Stimulated activated CD8-positive, alpha-beta memory T cell treated with anti-CD3 and anti-CD28 coated beads, Interleukin-4, amount 100 ng/mL, for 24 hours (primary cell): ENCODE results near the gene BRD8.
"Not testable (repeated sequence)": the region's sequence is repeated elsewhere in the genome, so short reads cannot be mapped to it uniquely, and the experiment has no call there.

Experiments used
- DNase-seq: peaks from one replicate; pipeline ENCODE4 v3.0.0-alpha.2; 2020; ENCODE audit warnings: low read depth

Gene BRD8

DNA sequence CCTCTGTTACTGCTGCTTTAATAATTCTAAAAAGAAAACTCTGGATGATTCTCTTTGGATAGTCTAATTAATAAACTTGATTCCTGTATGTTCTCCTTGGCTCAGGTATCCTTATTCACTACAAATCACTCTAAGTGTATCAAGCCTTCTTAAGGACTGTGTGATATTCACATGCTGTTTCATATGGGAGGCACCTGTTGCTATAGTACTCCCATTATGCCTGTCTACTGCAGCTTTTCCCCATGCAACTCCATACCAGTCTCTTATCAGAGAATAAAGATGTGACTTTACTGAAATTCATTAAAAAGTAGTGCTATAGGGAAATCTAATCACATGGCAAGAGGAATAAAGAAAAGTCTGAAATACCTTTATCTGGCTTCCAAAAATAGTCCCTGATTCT lies 14.7 kb downstream of the BRD8 start:
- no peak for DNase-seq

DNA sequence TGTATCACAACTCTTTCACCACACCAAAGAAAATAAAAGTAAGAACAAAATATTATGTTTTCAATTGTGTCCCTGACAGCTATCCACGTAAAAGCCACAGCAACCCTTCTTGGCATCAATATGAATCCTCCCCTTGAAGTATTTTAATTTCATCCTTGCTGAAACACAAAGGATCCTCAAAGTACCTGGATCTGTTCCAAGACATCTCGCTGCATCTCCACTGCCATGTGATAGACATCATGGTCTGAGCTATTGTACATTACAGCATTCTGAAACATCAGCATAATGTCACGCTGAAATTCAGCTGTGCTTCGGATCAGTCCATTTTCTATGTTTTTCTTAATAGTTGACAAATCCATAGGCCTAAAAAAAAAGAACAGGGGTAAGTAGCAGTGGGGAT lies 17.7 kb downstream of the BRD8 start:
- no peak for DNase-seq

DNA sequence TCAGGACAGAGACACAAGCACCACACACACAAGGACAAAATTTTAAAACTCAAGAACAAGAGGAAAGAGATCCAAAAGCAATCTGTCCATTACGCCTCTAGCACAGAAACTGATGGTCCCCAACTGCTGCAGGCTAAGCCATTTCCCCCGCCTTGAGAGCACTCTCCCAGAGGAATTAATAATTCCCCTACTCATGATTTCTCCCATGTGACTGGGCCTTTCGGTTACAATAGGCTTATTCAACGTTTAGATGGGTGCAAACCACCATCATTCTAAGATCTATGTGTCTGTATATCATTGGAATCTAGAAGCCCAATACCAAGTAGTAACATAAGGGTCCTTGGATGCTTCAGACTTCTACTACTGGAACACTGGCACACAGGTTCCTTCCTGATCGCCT lies 18.8 kb downstream of the BRD8 start:
- no peak for DNase-seq

DNA sequence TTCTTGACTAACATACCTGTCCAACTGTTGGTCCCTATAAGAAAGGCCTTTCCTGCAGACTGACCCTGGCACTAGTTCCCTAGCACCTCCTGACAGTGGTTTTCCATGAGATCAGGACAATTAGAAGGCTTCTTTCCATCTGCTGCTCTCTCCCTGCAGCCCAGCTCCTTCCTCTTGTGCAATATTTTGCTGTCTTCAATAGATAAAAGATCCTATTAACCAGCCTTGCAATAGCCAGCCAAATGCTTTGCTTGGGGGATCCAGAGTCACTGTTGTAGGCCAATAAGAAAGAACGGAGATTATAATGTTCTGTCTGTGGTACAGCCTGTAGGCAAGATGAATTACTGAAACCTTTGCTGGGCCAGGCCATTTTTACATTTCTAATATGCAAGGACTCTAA lies 20.8 kb downstream of the BRD8 start:
- no peak for DNase-seq

DNA sequence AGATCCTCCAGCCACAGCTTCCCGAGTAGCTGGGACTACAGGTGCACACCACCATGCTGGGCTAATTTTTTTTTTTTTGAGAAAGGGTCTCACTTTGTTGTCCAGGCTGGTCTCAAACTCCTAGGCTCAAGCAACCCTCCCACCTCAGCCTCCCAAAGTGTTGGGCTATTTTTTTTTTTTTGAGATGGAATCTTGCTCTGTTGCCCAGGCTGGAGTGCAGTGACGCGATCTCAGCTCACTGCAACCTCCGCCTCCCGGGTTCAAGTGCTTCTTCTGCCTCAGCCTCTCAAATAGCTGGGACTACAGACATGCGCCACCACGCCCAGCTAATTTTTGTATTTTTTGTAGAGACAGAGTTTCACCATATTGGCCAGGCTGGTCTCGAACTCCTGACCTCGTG lies 22.5 kb downstream of the BRD8 start:
- not testable (repeated sequence) for DNase-seq

DNA sequence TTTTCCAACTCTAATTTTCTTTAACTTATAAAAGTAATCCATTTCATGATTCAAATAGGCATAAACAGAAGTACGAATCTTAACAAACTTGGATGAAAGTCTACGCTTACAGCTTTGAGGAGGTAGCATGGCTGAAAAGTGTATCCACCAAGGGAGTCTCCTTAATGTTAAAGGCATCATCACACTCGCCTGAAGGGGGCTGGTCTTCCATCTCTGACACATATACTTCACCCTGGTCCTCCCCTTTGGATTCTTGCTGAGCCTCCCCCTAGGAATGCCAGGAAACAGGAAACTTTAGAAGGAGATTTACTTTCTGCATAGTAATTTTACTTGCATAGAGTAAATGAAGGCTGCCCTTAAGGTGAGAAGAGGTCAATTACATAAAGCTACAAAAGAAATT lies 28.9 kb downstream of the BRD8 start:
- DNase-seq: no peak

DNA sequence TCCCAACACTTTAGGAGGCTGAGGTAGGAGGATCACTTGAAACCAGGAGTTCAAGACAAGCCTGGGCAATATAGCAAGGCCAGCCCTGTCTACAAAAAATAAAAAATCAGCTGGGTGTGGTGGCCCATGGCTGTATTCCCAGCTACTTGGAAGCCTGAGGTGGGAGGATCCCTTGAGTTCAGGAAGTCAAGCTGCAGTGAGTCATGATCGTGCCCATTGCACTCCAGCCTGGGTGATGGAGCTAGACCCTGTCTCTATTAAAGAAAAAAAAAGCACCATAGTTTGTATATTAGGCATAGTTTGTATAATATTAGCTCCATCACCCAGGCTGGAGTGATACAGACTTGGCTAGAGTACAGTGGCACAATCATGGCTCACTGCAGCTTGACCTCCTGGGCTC lies 29.6 kb downstream of the BRD8 start:
- DNase-seq: no peak

DNA sequence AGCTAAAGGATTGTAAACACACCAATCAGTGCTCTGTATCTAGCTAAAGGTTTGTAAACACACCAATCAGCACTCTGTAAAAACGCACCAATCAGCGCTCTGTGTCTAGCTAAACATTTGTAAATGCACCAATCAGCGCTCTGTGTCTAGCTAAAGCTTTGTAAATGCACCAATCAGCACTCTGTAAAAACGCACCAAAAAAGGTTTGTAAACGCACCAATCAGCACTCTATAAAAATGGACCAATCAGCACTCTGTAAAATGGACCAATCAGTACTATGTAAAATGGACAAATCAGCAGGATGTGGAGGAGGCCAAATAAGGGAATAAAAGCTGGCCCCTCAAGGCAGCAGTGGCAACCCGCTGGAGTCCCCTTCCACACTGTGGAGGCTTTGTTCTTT lies 34.9 kb downstream of the BRD8 start:
- DNase-seq: not testable (repeated sequence)

DNA sequence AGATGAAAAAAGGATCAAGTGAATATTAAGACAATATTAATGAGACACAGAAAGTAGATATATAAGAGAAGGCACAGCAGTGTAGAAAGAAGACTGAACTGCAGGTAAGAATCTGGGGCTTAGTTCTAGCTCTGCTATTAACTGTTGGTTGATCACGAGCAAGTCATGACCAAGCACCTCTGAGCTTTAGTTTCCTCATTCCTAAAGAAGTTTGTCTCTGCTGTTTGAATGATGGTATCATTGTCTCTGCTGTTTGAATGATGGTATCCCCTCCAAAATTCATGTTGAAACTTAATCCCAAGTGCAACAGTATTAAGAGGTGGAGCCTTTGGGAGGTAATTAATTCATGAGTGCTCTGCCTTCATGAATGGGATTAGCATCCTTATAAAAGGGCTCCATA lies 36.7 kb downstream of the BRD8 start:
- no peak for DNase-seq

DNA sequence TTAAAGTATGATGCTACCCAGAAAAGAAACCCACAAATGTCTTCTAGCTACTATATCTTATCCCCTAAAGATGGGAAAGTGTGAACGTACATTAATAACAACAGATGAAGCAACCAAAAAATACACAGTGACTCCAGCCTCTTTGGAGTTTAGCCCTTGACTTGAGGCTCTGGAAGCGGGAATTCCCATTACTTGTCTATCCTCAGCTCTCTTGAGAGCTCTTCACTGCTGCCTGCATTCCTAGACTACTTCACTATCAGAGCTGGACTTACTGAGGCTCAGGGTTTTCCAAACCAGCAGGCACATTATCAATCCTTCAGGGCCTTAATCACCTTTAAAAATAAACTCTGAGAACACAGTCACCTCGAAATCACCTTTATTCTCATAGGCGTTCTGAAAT lies 38.2 kb downstream of the BRD8 start:
- no peak for DNase-seq

DNA sequence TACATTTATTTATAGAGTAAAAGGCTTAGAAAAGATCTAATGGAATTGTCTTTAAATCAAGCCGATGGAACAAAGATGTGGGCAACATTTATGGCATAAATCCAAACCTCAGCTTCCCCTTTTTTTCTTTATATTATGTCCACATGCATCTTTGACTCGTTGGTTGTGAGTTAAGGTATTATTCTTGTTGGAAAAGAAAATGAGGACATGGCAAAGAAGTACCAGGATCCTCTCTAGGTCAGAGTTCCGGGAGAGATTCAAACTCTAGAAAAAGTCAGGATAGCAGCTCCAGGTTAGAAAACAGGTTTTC lies 38.7 kb downstream of the BRD8 start:
- no peak for DNase-seq

DNA sequence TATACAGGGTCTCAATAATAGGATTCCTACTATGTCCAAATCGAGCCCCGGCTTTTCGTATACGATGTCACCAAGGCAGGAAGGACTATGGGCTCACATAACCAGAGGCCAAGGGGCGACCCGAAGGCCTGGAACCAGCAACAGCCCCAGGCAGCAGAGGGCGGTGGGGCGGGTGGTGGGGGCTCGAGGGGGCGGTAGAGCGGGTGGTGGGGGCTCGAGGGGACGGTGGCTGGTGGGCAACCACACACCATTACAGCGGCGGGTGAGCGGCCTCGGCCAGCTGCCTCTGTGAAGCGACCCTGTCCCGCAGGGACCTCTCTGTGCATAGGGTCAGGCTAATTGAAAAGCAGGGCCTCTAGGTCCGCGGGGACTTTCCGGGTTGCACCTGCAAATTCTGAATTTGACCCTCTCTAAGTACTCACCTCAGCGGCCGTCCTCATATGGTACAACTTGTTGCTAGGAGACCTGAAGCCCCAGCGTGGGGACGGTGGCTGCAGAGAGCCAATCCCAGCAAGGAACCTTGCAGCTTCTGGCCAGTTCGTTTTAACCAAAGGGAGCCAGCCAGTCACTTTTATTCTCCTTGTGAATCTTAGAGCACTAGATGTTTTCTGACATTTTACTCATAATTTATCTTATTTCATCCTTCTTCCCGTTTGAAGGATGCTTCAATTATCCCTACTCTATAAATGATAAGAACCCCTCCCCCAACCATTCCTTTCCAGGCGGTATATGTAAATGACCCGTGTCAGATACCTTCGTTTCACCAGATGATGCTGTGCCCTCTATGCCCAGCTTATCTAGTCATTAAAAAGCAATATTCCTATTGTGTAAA lies 39.3 kb downstream of the BRD8 start, which contains the start of gene NME5:
Gene NME5, minus strand, starts transcription at position 480 of the 832 bp plus-strand sequence. CDS start 648 bp downstream, outside the sequence.
- DNase-seq: no peak

DNA sequence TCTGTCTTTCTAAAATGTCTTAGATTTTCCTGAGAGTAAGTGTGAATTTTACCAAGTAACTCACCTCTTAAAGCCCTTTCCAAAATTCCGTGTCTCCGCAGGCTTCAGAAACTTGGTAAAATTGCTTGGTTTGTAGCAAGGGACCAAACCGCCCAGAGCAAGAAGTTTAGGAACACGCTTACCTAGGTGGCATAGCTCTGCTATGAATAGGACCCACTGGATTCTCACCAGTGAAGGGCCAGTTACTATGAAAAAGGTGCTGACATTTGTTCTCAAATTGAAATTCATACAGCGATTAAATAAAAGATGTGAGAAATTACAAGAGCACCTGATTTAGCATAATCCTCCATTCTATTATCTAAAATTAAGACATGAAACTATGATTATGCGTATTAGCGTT lies 45.9 kb downstream of the BRD8 start:
- DNase-seq: no peak

DNA sequence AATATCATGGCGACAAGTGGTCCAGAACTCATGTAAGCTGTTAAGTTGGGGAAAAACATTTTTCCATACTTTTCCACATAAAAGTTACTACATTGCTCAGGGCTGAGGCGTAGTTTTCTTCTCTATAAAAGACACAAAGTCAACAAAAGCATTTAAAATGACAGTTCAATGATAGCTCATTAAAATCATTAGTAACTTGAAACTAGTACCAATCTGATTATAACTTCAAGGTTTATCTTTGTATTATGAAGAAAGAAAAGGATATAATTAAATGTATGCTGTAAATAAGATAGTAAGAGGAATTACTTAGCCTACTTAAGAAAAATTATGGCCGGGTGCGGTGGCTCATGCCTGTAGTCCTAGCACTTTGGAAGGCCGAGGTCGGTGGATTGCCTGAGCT lies 49.1 kb downstream of the BRD8 start:
- no peak for DNase-seq

DNA sequence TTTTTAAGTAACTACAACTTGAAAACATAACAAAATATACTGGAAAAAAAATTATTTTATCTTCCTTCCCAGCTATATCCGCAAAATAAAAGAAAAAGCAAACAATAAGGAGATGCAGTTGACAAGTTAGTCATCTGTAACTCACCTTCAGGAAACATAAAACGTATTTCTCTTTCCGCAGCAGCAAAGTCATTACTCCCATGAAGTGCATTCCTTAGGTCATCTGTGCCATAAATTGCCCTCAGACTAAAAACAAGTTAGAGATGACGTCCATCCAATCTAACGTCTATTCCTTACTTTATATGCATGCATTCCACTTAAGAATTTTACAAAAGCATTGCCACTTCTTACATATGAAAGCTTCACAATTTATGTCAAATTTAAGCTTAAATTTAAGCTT lies 50.1 kb downstream of the BRD8 start:
- no peak for DNase-seq

DNA sequence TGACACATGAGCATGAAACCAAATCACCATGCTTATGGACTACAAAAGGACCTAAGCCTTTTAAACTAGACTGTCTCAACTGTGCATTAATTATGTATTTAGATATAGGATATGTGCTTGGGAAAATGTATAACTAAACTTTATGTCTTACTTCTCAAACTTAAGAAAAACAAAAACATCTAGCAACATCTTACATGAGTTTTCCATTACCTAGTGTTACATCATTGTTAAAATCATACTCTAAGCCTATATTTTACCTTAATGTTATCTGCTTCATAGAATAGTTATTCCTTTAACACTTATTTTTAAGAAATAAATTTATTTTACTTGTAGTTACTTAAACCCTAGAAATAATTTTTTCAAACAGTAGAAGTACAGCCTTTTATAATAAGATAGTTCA lies 63.2 kb downstream of the BRD8 start:
- no peak for DNase-seq

DNA sequence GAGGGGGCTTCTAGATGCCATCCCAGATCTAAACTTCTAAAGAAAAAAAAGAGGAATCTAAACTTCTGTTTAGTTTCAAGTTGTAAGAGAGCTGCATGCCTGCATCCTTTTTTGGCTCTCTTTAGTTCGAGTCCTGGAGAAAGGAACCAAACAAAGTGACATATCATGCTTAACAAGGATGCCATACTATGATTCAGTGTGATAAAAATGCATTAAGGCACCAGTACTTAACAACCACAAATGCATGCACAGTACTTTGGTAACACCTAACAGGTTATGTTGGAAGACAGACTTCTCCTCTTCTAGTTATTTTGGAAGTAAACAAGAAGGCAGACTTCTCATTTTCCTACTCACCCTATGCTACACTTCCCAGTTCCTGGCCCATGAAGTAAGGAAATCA lies 66.5 kb downstream of the BRD8 start:
- no peak for DNase-seq

DNA sequence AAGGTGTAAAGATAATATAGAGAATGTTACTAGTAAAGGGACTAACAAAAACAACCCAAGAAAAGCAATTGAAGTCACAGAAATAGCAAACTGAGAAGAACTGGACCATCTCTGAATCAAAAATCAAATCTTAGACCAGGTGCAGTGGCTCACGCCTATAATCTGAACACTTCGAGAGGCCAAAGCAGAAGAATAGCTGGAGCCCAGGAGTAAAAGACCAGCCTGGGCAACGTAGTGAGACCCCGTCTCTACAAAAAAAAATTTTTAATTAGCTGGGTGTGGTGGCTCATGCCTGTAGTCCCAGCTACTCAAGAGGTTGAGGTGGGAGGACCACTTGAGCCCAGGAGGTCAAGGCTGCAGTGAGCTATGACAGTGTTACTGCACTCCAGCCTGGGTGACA lies 67.2 kb downstream of the BRD8 start:
- DNase-seq: no peak

DNA sequence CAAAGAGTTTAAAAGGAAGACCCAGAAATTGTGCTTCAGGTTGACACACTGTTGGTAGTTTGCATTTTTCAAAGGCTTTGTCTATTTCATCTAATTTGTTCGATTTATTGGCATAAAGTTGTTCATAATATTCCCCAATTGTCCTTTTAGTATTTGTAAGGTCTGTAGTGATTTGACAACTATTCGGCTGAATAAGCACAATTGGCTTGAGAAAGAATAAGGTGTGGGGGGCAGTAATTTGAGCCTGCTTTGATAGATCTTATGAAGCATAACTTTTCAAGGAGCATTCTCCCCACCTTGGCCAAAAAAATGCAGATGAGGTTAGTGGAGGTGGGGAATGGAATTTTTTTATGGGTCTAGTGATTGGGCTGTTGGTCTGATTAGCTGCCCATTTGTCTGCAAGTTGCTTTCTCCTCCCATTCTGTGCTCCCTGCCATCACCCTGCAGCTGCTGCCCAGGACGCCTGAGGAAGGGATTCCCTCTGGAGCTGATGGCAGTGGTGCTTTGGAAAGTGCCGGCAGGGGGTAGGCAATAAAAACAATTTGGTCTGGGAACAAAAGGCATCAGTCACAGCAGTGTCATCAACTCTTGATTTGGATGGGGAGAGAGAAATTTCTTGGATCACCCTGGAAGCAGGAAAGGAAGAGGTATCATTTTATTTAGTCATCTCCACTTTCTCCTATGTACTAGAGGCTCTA lies 68.0 kb downstream of the BRD8 start:
- DNase-seq: no peak

DNA sequence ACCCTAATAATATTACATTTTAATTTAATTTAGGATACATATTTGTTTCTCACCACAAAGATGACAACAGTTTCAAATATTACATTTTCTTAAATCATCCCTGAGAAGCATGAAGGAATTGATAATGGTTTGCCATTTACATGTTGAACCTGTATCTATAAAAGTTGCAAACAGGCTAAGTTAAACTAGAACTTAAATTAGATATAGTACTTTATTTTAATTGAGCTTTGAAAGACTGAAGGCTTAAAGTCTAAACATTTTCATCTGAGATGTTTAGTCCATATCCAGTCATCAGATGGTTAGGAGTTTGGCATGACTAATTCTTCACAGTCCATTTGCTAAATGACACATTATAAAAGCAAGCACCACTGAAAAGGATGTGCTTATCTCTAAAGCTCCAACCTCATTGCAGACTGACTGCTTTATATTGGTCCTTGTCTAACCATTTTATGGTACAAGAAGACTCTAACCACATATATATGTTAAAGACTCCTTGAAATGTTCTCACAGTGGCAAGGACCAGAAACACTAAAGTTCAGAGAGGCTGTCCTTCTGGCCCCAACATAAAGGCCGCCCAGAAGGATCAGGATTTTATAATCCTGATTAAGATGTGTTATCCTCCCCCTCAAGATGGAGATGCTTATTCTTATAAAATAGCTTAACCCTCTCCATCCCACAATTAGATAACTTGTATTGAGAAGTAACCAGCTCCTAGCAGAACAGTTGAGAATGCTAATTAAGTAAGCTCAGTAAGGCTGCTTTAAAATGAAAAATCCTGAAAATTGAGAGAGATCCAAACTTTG lies 68.8 kb downstream of the BRD8 start:
- no peak for DNase-seq

DNA sequence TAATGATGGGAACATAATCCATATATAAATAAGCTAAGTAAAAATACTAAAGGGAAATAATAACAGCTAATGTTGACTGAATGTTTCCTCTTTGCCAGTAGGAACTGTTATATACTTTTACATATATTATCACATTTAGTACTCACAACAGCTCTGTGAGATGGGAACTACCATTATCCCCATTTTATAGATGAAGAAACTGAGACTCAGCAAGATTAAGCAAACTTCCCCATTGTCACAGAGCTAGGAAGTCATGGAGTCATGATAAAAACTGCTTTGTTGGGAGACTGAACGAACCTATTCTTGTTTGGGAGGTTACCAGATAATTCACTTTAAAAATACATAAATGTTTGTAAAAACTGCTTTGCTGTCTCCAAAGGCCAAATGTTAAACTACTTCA lies 71.2 kb downstream of the BRD8 start:
- no peak for DNase-seq

DNA sequence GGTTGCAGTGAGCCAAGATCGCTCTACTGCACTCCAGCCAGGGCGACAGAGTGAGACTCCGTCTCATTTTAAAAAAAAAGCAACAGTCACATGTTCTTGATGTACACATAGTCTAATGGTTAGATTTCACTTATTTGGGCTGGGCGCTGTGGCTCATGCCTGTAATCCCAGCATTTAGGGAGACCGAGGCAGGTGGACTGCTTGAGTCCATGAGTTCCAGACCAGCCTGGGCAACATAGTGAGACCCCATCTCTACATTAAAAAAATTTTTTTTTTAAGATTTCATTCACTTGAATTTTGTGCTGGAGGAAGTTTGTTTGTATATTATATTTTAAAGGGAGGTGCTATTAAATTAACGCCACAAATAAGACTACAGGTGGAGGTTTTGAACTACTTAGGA lies 72.7 kb downstream of the BRD8 start:
- no peak for DNase-seq

DNA sequence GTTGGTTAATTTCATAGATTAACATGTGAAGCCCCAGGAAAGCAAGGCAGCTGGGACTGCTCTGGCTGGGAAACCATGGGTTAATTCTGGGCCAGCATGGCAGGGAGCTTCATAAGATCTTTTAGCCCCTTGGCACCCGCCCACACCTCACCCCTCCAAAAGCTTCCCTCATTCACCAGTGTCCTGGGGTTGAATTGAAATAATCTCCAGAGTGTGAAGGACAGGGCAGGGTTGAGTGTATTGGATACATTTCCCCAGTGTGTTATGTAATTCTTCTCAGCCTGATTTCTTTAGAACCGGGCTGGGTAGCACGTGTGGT lies 75.2 kb downstream of the BRD8 start:
- DNase-seq: no peak
